ENCODE data around the gene TMEM233. TPM values are rescaled to one million over a fixed set of nuclear protein-coding genes. Genes with fewer than 3 reads are reported as not detected.
A peak's percentile ranks its signal among the peaks of the same experiment; 100 is the strongest.

Gene TMEM233
- total RNA-seq, 1 donor from 2014 or later = not detected

- Mint-ChIP-seq H3K4me3 (peak overlapping the region; percentile 90), H3K27ac (peak overlapping the region; percentile 92), H3K4me1 (peaks cover 51% of the 10 kb centered on the region), H3K36me3 (ENCODE audit: low read depth) (peaks cover 18% of the 10 kb centered on the region), H3K9me3 (no peaks in the 10 kb centered on the region), H3K27me3 (no peaks in the 10 kb centered on the region)
- CTCF ChIA-PET = no interaction called here
- ATAC-seq (ENCODE audit: low read depth) (no peak), DNase-seq (no peak)
- no peak for TF ChIP-seq CTCF (IDR thresholded peaks at IDR 0.05)
- intact Hi-C loops (cut with micrococcal nuclease) = loop anchor here (2.0 to 5.0 kb wide), 5 partner anchors 116 to 1650 kb away; partner anchors contain the start of genes CIT and RFC5
- POLR2A ChIA-PET = interaction anchor here (0.6 to 4.4 kb wide), 4 partner anchors 16 to 1759 kb away, joined by 3 to 43 read pairs (median 3); no protein-coding TSS in a partner anchor
Observed at GRCh38 chr12:119666226-119666795, 72.7 kb downstream of the TMEM233 start.

GRCh38 chr12:119666900-119667576, 73.5 kb downstream of the TMEM233 start:
- no peak for TF ChIP-seq CTCF (IDR thresholded peaks at IDR 0.05)
- peak; percentile 6 for ATAC-seq (ENCODE audit: low read depth)

GRCh38 chr12:119667577-119668323, 74.2 kb downstream of the TMEM233 start, which contains the start of gene PRKAB1:
Gene PRKAB1 (plus strand): TSS chr12:119668133. CDS start chr12:119668245, 112 bp downstream.
- DNase-seq (peak; percentile 92), ATAC-seq (ENCODE audit: low read depth) (peak; percentile 91)
- intact Hi-C loops (cut with micrococcal nuclease) = loop anchor here (1.0 to 5.0 kb wide), 8 partner anchors 8 to 1651 kb away; partner anchors contain the start of genes BICDL1, CIT and RFC5
- Mint-ChIP-seq H3K36me3 (ENCODE audit: low read depth) (peaks cover 31% of the 10 kb centered on the region), H3K4me3 (peak within 1 kb of the TSS; percentile 90), H3K9me3 (no peaks in the 10 kb centered on the region), H3K27ac (peak within 1 kb of the TSS; percentile 92), H3K27me3 (no peaks in the 10 kb centered on the region), H3K4me1 (peaks cover 59% of the 10 kb centered on the region)
- TF ChIP-seq CTCF (IDR thresholded peaks at IDR 0.05) = peak; percentile 39
- CTCF ChIA-PET = interaction anchor here (0.6 to 2.1 kb wide), 7 partner anchors 10 to 221 kb away, joined by 3 to 19 read pairs (median 3); no protein-coding TSS in a partner anchor
- POLR2A ChIA-PET = interaction anchor here (0.5 to 4.4 kb wide), 8 partner anchors 10 to 1295 kb away, joined by 3 to 43 read pairs (median 4); partner anchors contain the start of genes SUDS3 and TAOK3

More at GRCh38 chr12:119666900-119667576, 73.5 kb downstream of the TMEM233 start:
- intact Hi-C loops (cut with micrococcal nuclease) = loop anchor here (1.0 to 5.0 kb wide), 8 partner anchors 8 to 1650 kb away; partner anchors contain the start of genes BICDL1, CIT and RFC5
- Mint-ChIP-seq H3K36me3 (ENCODE audit: low read depth) (peaks cover 24% of the 10 kb centered on the region), H3K27ac (peak overlapping the region; percentile 92), H3K4me1 (peaks cover 54% of the 10 kb centered on the region), H3K27me3 (no peaks in the 10 kb centered on the region), H3K9me3 (no peaks in the 10 kb centered on the region), H3K4me3 (peak overlapping the region; percentile 90)
- no peak for DNase-seq
- ChIA-PET CTCF (interaction anchor here (0.6 to 2.1 kb wide), 5 partner anchors 9 to 221 kb away, joined by 3 to 19 read pairs (median 4); no protein-coding TSS in a partner anchor), POLR2A (interaction anchor here (0.7 to 4.4 kb wide), 6 partner anchors 11 to 1758 kb away, joined by 3 to 43 read pairs (median 4); partner anchors contain the start of gene SUDS3)

- CTCF ChIA-PET = interaction anchor here (0.8 to 2.1 kb wide), 5 partner anchors 13 to 222 kb away, joined by 3 to 19 read pairs (median 3); no protein-coding TSS in a partner anchor
- intact Hi-C loops (cut with micrococcal nuclease) = loop anchor here (5.0 kb wide), 2 partner anchors 114 to 419 kb away; no protein-coding TSS in a partner anchor
- peaks cover 65% of the 10 kb centered on the region for H3K4me1 Mint-ChIP-seq
- H3K27ac Mint-ChIP-seq = peak overlapping the region; percentile 92
- DNase-seq = no peak
- no peak for ATAC-seq (ENCODE audit: low read depth)
- TF ChIP-seq CTCF (IDR thresholded peaks at IDR 0.05) = no peak
- POLR2A ChIA-PET = interaction anchor here (0.5 to 4.4 kb wide), 7 partner anchors 10 to 1295 kb away, joined by 3 to 43 read pairs (median 3); partner anchors contain the start of gene TAOK3
- peak overlapping the region; percentile 90 for H3K4me3 Mint-ChIP-seq
- no peaks in the 10 kb centered on the region for H3K9me3 Mint-ChIP-seq
- H3K27me3 Mint-ChIP-seq = no peaks in the 10 kb centered on the region
- peaks cover 38% of the 10 kb centered on the region for H3K36me3 Mint-ChIP-seq (ENCODE audit: low read depth)
Observed at GRCh38 chr12:119668324-119668841, 74.8 kb downstream of the TMEM233 start.
